OCI-LY3 (cell line): ENCODE data around the gene TMPO.

Experiments
- CTCF ChIP-seq: fragments of 200-600, 300-600 bp; sonication (generic); IDR thresholded peaks from 2 replicates; pipeline ENCODE4 v1.5.1; 2014; ENCODE audit warnings: antibody characterized with exemption, low read length, low read depth
- EZH2phosphoT487 ChIP-seq: fragments of 200-600 bp; shearing (Covaris generic); IDR thresholded peaks from 2 replicates; pipeline ENCODE4 v1.6.1; 2018; ENCODE audit warnings: antibody characterized with exemption, mixed run types, low read depth

GRCh38 chr12:98492580-98493140 lies 22.7 kb upstream of the TMPO start:
- TF ChIP-seq CTCF (no peak), EZH2phosphoT487 (no peak)
